H9 (cell line): ENCODE data around the gene MYO1E. TPM values are rescaled to one million over a fixed set of nuclear protein-coding genes. Genes with fewer than 3 reads are reported as not detected.

Source experiments
- DNase-seq: peaks from one replicate; pipeline ENCODE4 v3.0.0-alpha.2; 2017
- H2AFZ ChIP-seq: one replicate; pipeline ENCODE4 v1.6.1; 2013; ENCODE audit warnings: mild to moderate bottlenecking, low read length, control low read depth, moderate library complexity
- H2AK5ac ChIP-seq: 2 replicates; pipeline ENCODE4 v1.6.1; 2013; ENCODE audit warnings: low read length, control low read depth, mixed read lengths; ENCODE audit not compliant: insufficient read length
- H2BK120ac ChIP-seq: one replicate; pipeline ENCODE4 v1.6.1; 2013; ENCODE audit warnings: low read depth, mild to moderate bottlenecking, low read length, control low read depth, inconsistent platforms; ENCODE audit not compliant: poor library complexity, severe bottlenecking
- H2BK12ac ChIP-seq: 2 replicates; pipeline ENCODE4 v1.6.1; 2013; ENCODE audit warnings: low read length, control low read depth, mixed read lengths, low read depth; ENCODE audit not compliant: insufficient read length
- H2BK15ac ChIP-seq: 2 replicates; pipeline ENCODE4 v1.6.1; 2013; ENCODE audit warnings: low read depth, low read length, control low read depth
- H2BK20ac ChIP-seq: one replicate; pipeline ENCODE4 v1.6.1; 2013; ENCODE audit warnings: low read depth, mild to moderate bottlenecking, low read length, control low read depth, inconsistent platforms; ENCODE audit not compliant: poor library complexity, severe bottlenecking
- H2BK5ac ChIP-seq: 2 replicates; pipeline ENCODE4 v1.6.1; 2013; ENCODE audit warnings: low read length, control low read depth, mixed read lengths; ENCODE audit not compliant: insufficient read length
- H3K14ac ChIP-seq: 2 replicates; pipeline ENCODE4 v1.6.1; 2013; ENCODE audit warnings: low read length, control low read depth; ENCODE audit not compliant: insufficient read depth
- H3K18ac ChIP-seq: 2 replicates; pipeline ENCODE4 v1.6.1; 2013; ENCODE audit warnings: low read depth, mild to moderate bottlenecking, mixed read lengths, low read length, control low read depth; ENCODE audit not compliant: insufficient read length
- H3K23ac ChIP-seq: 2 replicates; pipeline ENCODE4 v1.6.1; 2013; ENCODE audit warnings: low read length, control low read depth, mixed read lengths, low read depth; ENCODE audit not compliant: insufficient read length
- H3K23me2 ChIP-seq: 2 replicates; pipeline ENCODE4 v1.6.1; 2013; ENCODE audit warnings: low read depth, mild to moderate bottlenecking, mixed read lengths, low read length, control low read depth; ENCODE audit not compliant: insufficient read length, poor library complexity, severe bottlenecking
- H3K27ac ChIP-seq: 2 replicates; pipeline ENCODE4 v1.5.1; 2013; ENCODE audit warnings: low read length, control low read depth, mixed read lengths, low read depth; ENCODE audit not compliant: insufficient read length
- H3K27me3 ChIP-seq: 2 replicates; pipeline ENCODE4 v1.6.1; 2013; ENCODE audit warnings: low read length, control low read depth, inconsistent platforms; ENCODE audit not compliant: insufficient read depth
- H3K4ac ChIP-seq: 2 replicates; pipeline ENCODE4 v1.6.1; 2013; ENCODE audit warnings: low read depth, mild to moderate bottlenecking, control low read depth, inconsistent platforms, low read length, moderate library complexity
- H3K4me1 ChIP-seq: 2 replicates; pipeline ENCODE4 v1.6.1; 2013; ENCODE audit warnings: low read length, control low read depth, inconsistent platforms; ENCODE audit not compliant: insufficient read depth
- H3K4me2 ChIP-seq: 2 replicates; pipeline ENCODE4 v1.6.1; 2013; ENCODE audit warnings: low read length, control low read depth, mixed read lengths; ENCODE audit not compliant: insufficient read length, insufficient read depth
- H3K56ac ChIP-seq: 2 replicates; pipeline ENCODE4 v1.6.1; 2013; ENCODE audit warnings: low read depth, mild to moderate bottlenecking, mixed read lengths, low read length, control low read depth; ENCODE audit not compliant: insufficient read length
- H3K79me1 ChIP-seq: 2 replicates; pipeline ENCODE4 v1.6.1; 2013; ENCODE audit warnings: low read depth, mild to moderate bottlenecking, moderate library complexity, low read length, control low read depth, inconsistent platforms; ENCODE audit not compliant: insufficient read depth, poor library complexity, severe bottlenecking
- H3K79me2 ChIP-seq: 2 replicates; pipeline ENCODE4 v1.6.1; 2013; ENCODE audit warnings: low read length, control low read depth, inconsistent platforms; ENCODE audit not compliant: insufficient read depth
- H3K9ac ChIP-seq: 2 replicates; pipeline ENCODE4 v1.6.1; 2013; ENCODE audit warnings: low read length, control low read depth, mixed read lengths; ENCODE audit not compliant: insufficient read length; ENCODE audit errors: extremely low read depth
- H3K9me3 ChIP-seq: one replicate; pipeline ENCODE4 v1.6.1; 2013; ENCODE audit warnings: low read depth, low read length, inconsistent platforms; ENCODE audit not compliant: control insufficient read depth
- H3T11ph ChIP-seq: one replicate; pipeline ENCODE4 v1.6.1; 2013; ENCODE audit warnings: mild to moderate bottlenecking, low read length, control low read depth, inconsistent platforms
- H4K20me1 ChIP-seq: one replicate; pipeline ENCODE4 v1.6.1; 2013; ENCODE audit not compliant: control insufficient read depth, insufficient read length, insufficient read depth
- H4K5ac ChIP-seq: 2 replicates; pipeline ENCODE4 v1.6.1; 2013; ENCODE audit warnings: low read depth, mild to moderate bottlenecking, mixed read lengths, low read length, control low read depth; ENCODE audit not compliant: insufficient read length
- H4K8ac ChIP-seq: replicated peaks from 2 replicates; pipeline ENCODE4 v1.6.1; 2013; ENCODE audit warnings: low read length, control low read depth, mixed read lengths, low read depth; ENCODE audit not compliant: insufficient read length
- H4K91ac ChIP-seq: 2 replicates; pipeline ENCODE4 v1.6.1; 2013; ENCODE audit warnings: low read depth, mild to moderate bottlenecking, moderate library complexity, mixed read lengths, low read length, control low read depth; ENCODE audit not compliant: insufficient read length
- H3K27ac Mint-ChIP-seq, 3 experiments: 2 replicates in 2 of 3; 3 replicates in 1 of 3; pipeline ENCODE4 v1.8.0; 2020 to 2021; ENCODE audit warnings: mixed read lengths in 3 of 3, mild to moderate bottlenecking in 1 of 3, moderate library complexity in 1 of 3
- H3K27me3 Mint-ChIP-seq: 2 replicates; pipeline ENCODE4 v1.8.0; 2021; ENCODE audit warnings: low read depth, mild to moderate bottlenecking, moderate library complexity, mixed read lengths
- H3K36me3 Mint-ChIP-seq, 3 experiments: 2 replicates in 2 of 3; 3 replicates in 1 of 3; pipeline ENCODE4 v1.8.0; 2020 to 2021; ENCODE audit warnings: low read depth in 3 of 3, mixed read lengths in 3 of 3; ENCODE audit not compliant: insufficient read depth in 1 of 3
- H3K4me1 Mint-ChIP-seq, 2 experiments: 2 replicates each; pipeline ENCODE4 v1.8.0; 2020; ENCODE audit warnings: mixed read lengths in 2 of 2
- H3K4me3 Mint-ChIP-seq, 2 experiments: 2 replicates in 1 of 2; 3 replicates in 1 of 2; pipeline ENCODE4 v1.8.0; 2020 to 2021; ENCODE audit warnings: mild to moderate bottlenecking in 2 of 2, mixed read lengths in 2 of 2, moderate library complexity in 1 of 2
- H3K9me3 Mint-ChIP-seq, 2 experiments: 2 replicates in 1 of 2; 3 replicates in 1 of 2; pipeline ENCODE4 v1.8.0; 2020; ENCODE audit warnings: mild to moderate bottlenecking in 2 of 2, mixed read lengths in 2 of 2, moderate library complexity in 1 of 2
- CTCF ChIP-seq: fragments of 200-600 bp; sonication (generic); conservative IDR thresholded peaks from 3 replicates; pipeline ENCODE4 v1.8.0; 2021; ENCODE audit warnings: antibody characterized with exemption, mild to moderate bottlenecking
- WGBS: extraction: QIAGEN DNeasy Blood & Tissue Kit; methylation state at CpG from one replicate; pipeline ENCODE4 v1.1.7; 2013; ENCODE audit warnings: missing lambda C conversion rate, low lambda C conversion rate, mixed read lengths; ENCODE audit not compliant: insufficient read length; ENCODE audit errors: extremely low coverage; 5-methylcytosine and 5-hydroxymethylcytosine counted together
- total RNA-seq: library from RNA; stranded (reverse); gene quantifications from 2 replicates; pipeline ENCODE4 v1.2.1, GENCODE V29; 2021

Gene MYO1E
- total RNA-seq, 1 experiment from 2014 or later = 235 TPM

- Histone ChIP-seq H3K4me2 (no peak overlapping the region), H3K18ac (no peak overlapping the region), H4K20me1 (no peaks in the 10 kb centered on the region), H3K79me2 (0 out of 2 replicates have a peak, but pooled peaks cover 2% of the 10 kb centered on the region), H3K79me1 (peaks cover 5% of the 10 kb centered on the region), H3K4me1 (peaks cover 8% of the 10 kb centered on the region; the same call in 1 of the 2 replicates), H2BK12ac (no peak overlapping the region), H3K23ac (no peak overlapping the region), H2BK20ac (no peak overlapping the region), H4K91ac (no peak overlapping the region), H3K14ac (no peak overlapping the region), H2BK120ac (no peak overlapping the region), H2BK15ac (no peak overlapping the region), H2BK5ac (no peak overlapping the region), H3K27ac (no peak overlapping the region), H3K4ac (no peak overlapping the region), H4K8ac (no peak overlapping the region), H3K9me3 (no peaks in the 10 kb centered on the region), H4K5ac (no peak overlapping the region), H2AK5ac (no peak overlapping the region), H2AFZ (no peak overlapping the region), H3K9ac (no peak overlapping the region), H3T11ph (no peak overlapping the region), H3K27me3 (no peaks in the 10 kb centered on the region), H3K56ac (no peak overlapping the region), H3K23me2 (no peaks in the 10 kb centered on the region)
- peak overlapping the region in 2 of 3 experiments; percentile 40 to 59; a peak in 2 of 7 replicates for H3K27ac Mint-ChIP-seq
- no peak overlapping the region for H3K4me3 Mint-ChIP-seq
- no peak for DNase-seq
- no peaks in the 10 kb centered on the region for H3K9me3 Mint-ChIP-seq
- WGBS = no CpG with 5 or more reads among the region's 3 CpGs
- TF ChIP-seq CTCF = no peak
- H3K36me3 Mint-ChIP-seq = peaks cover 0 to 9% (median 3%) of the 10 kb centered on the region in 3 experiments; a peak in 4 of 7 replicates
- H3K4me1 Mint-ChIP-seq = peaks cover 49 to 53% of the 10 kb centered on the region in 2 experiments
- H3K27me3 Mint-ChIP-seq = no peaks in the 10 kb centered on the region
Measured at GRCh38 chr15:59291213-59291549, 81.5 kb downstream of the MYO1E start.
